Measurements from ENCODE around the gene ZNRF1.

ZNRF1 gene

DNA sequence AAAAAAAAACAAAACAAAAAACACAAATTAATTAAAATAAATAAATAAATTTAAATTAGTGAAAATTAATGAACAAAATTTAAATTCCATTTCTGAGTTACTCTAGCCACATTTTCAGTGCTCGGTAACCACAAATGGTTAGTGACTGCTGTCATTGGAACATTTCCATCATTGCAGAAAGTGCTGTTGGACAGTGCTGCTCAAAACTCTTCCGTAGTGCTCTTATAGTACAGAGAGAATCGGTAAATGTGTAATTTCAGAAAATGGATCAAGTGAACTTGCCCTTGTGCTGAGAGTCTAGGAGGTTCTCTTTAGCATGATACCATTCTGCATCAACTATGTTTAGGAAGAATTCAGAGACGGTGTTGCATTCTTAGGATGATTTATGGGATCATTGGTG lies 23.7 kb downstream of the ZNRF1 start:
- Histone ChIP-seq H3K27me3 (ENCODE audit: control insufficient read depth in 1 of 2, insufficient read depth in 1 of 2, low read length in 2 of 2) (no peaks in the 10 kb centered on the region), H2AFZ (ENCODE audit: low read depth, low read length) (no peak overlapping the region), H3K4ac (ENCODE audit: low read depth in 1 of 2, low read length in 2 of 2) (no peak overlapping the region), H2BK5ac (ENCODE audit: low read depth, low read length, poor library complexity, severe bottlenecking) (no peak overlapping the region), H3K23ac (ENCODE audit: low read length in 2 of 2) (no peak overlapping the region), H3K9me3 (ENCODE audit: control insufficient read depth, low read length) (peaks cover 10% of the 10 kb centered on the region), H3K79me1 (replicated peaks; ENCODE audit: low read length, poor library complexity, severe bottlenecking) (peaks cover 13% of the 10 kb centered on the region), H3K4me3 (ENCODE audit: insufficient read depth in 1 of 2, low read depth in 1 of 2, low read length in 2 of 2) (no peak overlapping the region), H2BK120ac (ENCODE audit: low read depth, low read length) (no peak overlapping the region), H2BK12ac (ENCODE audit: low read length in 2 of 2) (no peak overlapping the region), H3K9ac (ENCODE audit: low read length) (no peak overlapping the region), H2BK15ac (ENCODE audit: low read depth, poor library complexity, severe bottlenecking) (no peak overlapping the region), H3K36me3 (ENCODE audit: control insufficient read depth in 1 of 2, insufficient read depth in 2 of 2, low read depth in 1 of 2, low read length in 2 of 2) (peaks cover 0 to 4% of the 10 kb centered on the region in 2 experiments), H3K4me1 (ENCODE audit: control insufficient read depth, insufficient read depth, low read depth, low read length) (peaks cover 2% of the 10 kb centered on the region), H3K27ac (ENCODE audit: low read length, poor library complexity, severe bottlenecking) (no peak overlapping the region), H2AK5ac (ENCODE audit: low read length, severe bottlenecking) (no peak overlapping the region), H3K18ac (ENCODE audit: low read depth in 1 of 2, low read length in 2 of 2) (no peak overlapping the region), H3K14ac (ENCODE audit: low read length in 2 of 2) (no peak overlapping the region), H3K4me2 (ENCODE audit: low read length, poor library complexity, severe bottlenecking) (no peak overlapping the region), H4K8ac (ENCODE audit: low read length) (no peak overlapping the region), H4K91ac (ENCODE audit: low read length) (no peak overlapping the region)
- no peak for DNase-seq
- WGBS, result 95% methylated on average over 4 of the region's 4 CpGs

DNA sequence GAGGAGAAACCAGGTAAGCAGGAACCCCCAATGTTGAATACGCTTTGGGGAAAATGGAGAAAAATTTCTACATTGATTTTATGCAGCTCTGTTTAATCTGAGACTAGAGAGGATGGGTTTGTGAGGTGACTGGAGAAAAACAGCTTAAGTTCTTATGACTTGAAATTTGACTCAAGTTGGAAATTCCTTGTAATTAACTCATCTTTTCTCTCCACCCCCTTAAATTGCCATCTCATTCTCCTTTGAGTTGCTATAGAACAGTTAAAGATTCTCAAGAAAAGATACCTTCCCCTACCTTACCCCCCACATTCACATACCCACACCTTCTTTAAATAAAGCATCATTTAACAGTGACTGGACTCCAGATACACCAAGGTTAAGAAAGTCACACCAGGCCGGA lies 24.2 kb downstream of the ZNRF1 start:
- no peak overlapping the region for H3K9ac ChIP-seq (ENCODE audit: low read length)
- H3K27me3 ChIP-seq (ENCODE audit: control insufficient read depth in 1 of 2, insufficient read depth in 1 of 2, low read length in 2 of 2), result no peaks in the 10 kb centered on the region
- peaks cover 10% of the 10 kb centered on the region for H3K79me1 ChIP-seq (replicated peaks; ENCODE audit: low read length, poor library complexity, severe bottlenecking)
- no peak overlapping the region for H2AK5ac ChIP-seq (ENCODE audit: low read length, severe bottlenecking)
- no peak overlapping the region for H4K8ac ChIP-seq (ENCODE audit: low read length)
- H3K27ac ChIP-seq (ENCODE audit: low read length, poor library complexity, severe bottlenecking), result no peak overlapping the region
- H3K4me1 ChIP-seq (ENCODE audit: control insufficient read depth, insufficient read depth, low read depth, low read length), result peaks cover 2% of the 10 kb centered on the region
- H2BK15ac ChIP-seq (ENCODE audit: low read depth, poor library complexity, severe bottlenecking), result no peak overlapping the region
- no peak overlapping the region for H3K4me3 ChIP-seq (ENCODE audit: insufficient read depth in 1 of 2, low read depth in 1 of 2, low read length in 2 of 2)
- H3K23ac ChIP-seq (ENCODE audit: low read length in 2 of 2), result no peak overlapping the region
- no peak overlapping the region for H2AFZ ChIP-seq (ENCODE audit: low read depth, low read length)
- H3K4me2 ChIP-seq (ENCODE audit: low read length, poor library complexity, severe bottlenecking), result no peak overlapping the region
- H3K18ac ChIP-seq (ENCODE audit: low read depth in 1 of 2, low read length in 2 of 2), result no peak overlapping the region
- no peak overlapping the region for H4K91ac ChIP-seq (ENCODE audit: low read length)
- H2BK12ac ChIP-seq (ENCODE audit: low read length in 2 of 2), result no peak overlapping the region
- H3K9me3 ChIP-seq (ENCODE audit: control insufficient read depth, low read length), result peaks cover 10% of the 10 kb centered on the region
- H3K14ac ChIP-seq (ENCODE audit: low read length in 2 of 2), result no peak overlapping the region
- H3K4ac ChIP-seq (ENCODE audit: low read depth in 1 of 2, low read length in 2 of 2), result no peak overlapping the region
- H2BK5ac ChIP-seq (ENCODE audit: low read depth, low read length, poor library complexity, severe bottlenecking), result no peak overlapping the region
- no peak for DNase-seq
- no peak overlapping the region for H2BK120ac ChIP-seq (ENCODE audit: low read depth, low read length)
- peaks cover 0 to 4% of the 10 kb centered on the region in 2 experiments for H3K36me3 ChIP-seq (ENCODE audit: control insufficient read depth in 1 of 2, insufficient read depth in 2 of 2, low read depth in 1 of 2, low read length in 2 of 2)
- 98% methylated on average over 2 of the region's 2 CpGs for WGBS

DNA sequence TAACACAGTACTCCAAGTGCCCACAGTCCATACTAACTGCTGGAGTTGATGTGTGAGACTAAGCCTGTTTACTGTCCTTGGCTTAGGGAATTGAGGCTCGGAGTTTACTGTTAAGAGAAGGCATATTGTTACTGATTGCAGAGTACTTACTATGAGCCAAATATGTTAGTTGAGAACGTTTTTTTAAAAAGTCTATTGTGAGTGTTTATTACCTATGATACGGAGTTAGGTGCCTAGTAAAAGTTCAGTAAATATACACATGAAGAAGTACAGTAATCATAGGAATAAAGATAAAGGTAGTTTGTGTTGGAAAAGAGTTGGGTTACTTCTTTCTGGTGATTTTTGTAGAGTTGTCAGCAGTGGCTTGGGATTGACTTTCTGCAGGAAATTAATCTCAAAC lies 25.4 kb downstream of the ZNRF1 start:
- Histone ChIP-seq H3K9ac (ENCODE audit: low read length) (no peak overlapping the region), H2BK15ac (ENCODE audit: low read depth, poor library complexity, severe bottlenecking) (no peak overlapping the region), H3K27ac (ENCODE audit: low read length, poor library complexity, severe bottlenecking) (no peak overlapping the region), H3K4ac (ENCODE audit: low read depth in 1 of 2, low read length in 2 of 2) (no peak overlapping the region), H2BK120ac (ENCODE audit: low read depth, low read length) (no peak overlapping the region), H3K36me3 (ENCODE audit: control insufficient read depth in 1 of 2, insufficient read depth in 2 of 2, low read depth in 1 of 2, low read length in 2 of 2) (peaks cover 0 to 4% of the 10 kb centered on the region in 2 experiments), H3K79me1 (replicated peaks; ENCODE audit: low read length, poor library complexity, severe bottlenecking) (peaks cover 12% of the 10 kb centered on the region), H3K9me3 (ENCODE audit: control insufficient read depth, low read length) (peaks cover 10% of the 10 kb centered on the region), H3K14ac (ENCODE audit: low read length in 2 of 2) (no peak overlapping the region), H2BK5ac (ENCODE audit: low read depth, low read length, poor library complexity, severe bottlenecking) (no peak overlapping the region), H2BK12ac (ENCODE audit: low read length in 2 of 2) (no peak overlapping the region), H3K23ac (ENCODE audit: low read length in 2 of 2) (no peak overlapping the region), H3K18ac (ENCODE audit: low read depth in 1 of 2, low read length in 2 of 2) (no peak overlapping the region), H3K27me3 (ENCODE audit: control insufficient read depth in 1 of 2, insufficient read depth in 1 of 2, low read length in 2 of 2) (no peaks in the 10 kb centered on the region), H3K4me2 (ENCODE audit: low read length, poor library complexity, severe bottlenecking) (no peak overlapping the region), H4K91ac (ENCODE audit: low read length) (no peak overlapping the region), H3K4me3 (ENCODE audit: insufficient read depth in 1 of 2, low read depth in 1 of 2, low read length in 2 of 2) (no peak overlapping the region), H4K8ac (ENCODE audit: low read length) (no peak overlapping the region), H3K4me1 (ENCODE audit: control insufficient read depth, insufficient read depth, low read depth, low read length) (no peaks in the 10 kb centered on the region), H2AK5ac (ENCODE audit: low read length, severe bottlenecking) (no peak overlapping the region), H2AFZ (ENCODE audit: low read depth, low read length) (no peak overlapping the region)
- WGBS, result 97% methylated on average over 3 of the region's 3 CpGs
- no peak for DNase-seq

DNA sequence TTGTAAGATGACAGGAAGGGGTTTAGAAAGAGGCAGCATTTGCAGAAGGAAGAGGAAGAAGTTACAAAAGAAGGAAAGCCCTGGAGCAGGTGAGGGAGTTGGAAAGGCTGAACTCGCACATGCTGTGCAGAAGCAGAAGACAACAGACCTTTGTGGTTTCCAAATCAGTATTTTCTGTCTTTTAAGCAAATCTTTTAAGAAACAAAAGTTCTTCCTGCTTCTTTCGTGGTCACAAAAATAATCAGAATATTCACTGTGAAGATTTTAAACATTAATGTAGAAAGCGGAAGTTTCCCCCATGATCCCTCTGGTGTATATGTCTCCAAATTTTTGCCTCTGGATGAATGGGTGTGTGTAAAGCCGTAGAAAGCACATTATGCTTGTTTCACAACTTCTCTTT lies 25.8 kb downstream of the ZNRF1 start:
- H3K14ac ChIP-seq (ENCODE audit: low read length in 2 of 2), result no peak overlapping the region

More for the DNA sequence above, 25.8 kb downstream of the ZNRF1 start:
- H3K36me3 ChIP-seq (ENCODE audit: control insufficient read depth in 1 of 2, insufficient read depth in 2 of 2, low read depth in 1 of 2, low read length in 2 of 2), result peaks cover 0 to 4% of the 10 kb centered on the region in 2 experiments
- no peak overlapping the region for H2BK15ac ChIP-seq (ENCODE audit: low read depth, poor library complexity, severe bottlenecking)
- WGBS, result no CpG with 5 or more reads among the region's 4 CpGs
- H3K4me3 ChIP-seq (ENCODE audit: insufficient read depth in 1 of 2, low read depth in 1 of 2, low read length in 2 of 2), result no peak overlapping the region
- peaks cover 2% of the 10 kb centered on the region for H3K4me1 ChIP-seq (ENCODE audit: control insufficient read depth, insufficient read depth, low read depth, low read length)
- H4K91ac ChIP-seq (ENCODE audit: low read length), result no peak overlapping the region
- no peak overlapping the region for H4K8ac ChIP-seq (ENCODE audit: low read length)
- H2AK5ac ChIP-seq (ENCODE audit: low read length, severe bottlenecking), result no peak overlapping the region
- peaks cover 14% of the 10 kb centered on the region for H3K79me1 ChIP-seq (replicated peaks; ENCODE audit: low read length, poor library complexity, severe bottlenecking)
- no peak overlapping the region for H3K27ac ChIP-seq (ENCODE audit: low read length, poor library complexity, severe bottlenecking)
- H3K4me2 ChIP-seq (ENCODE audit: low read length, poor library complexity, severe bottlenecking), result no peak overlapping the region
- H3K23ac ChIP-seq (ENCODE audit: low read length in 2 of 2), result no peak overlapping the region
- no peak overlapping the region for H2AFZ ChIP-seq (ENCODE audit: low read depth, low read length)
- DNase-seq, result no peak
- no peak overlapping the region for H2BK120ac ChIP-seq (ENCODE audit: low read depth, low read length)
- no peaks in the 10 kb centered on the region for H3K27me3 ChIP-seq (ENCODE audit: control insufficient read depth in 1 of 2, insufficient read depth in 1 of 2, low read length in 2 of 2)
- H3K4ac ChIP-seq (ENCODE audit: low read depth in 1 of 2, low read length in 2 of 2), result no peak overlapping the region
- peaks cover 10% of the 10 kb centered on the region for H3K9me3 ChIP-seq (ENCODE audit: control insufficient read depth, low read length)
- H3K18ac ChIP-seq (ENCODE audit: low read depth in 1 of 2, low read length in 2 of 2), result no peak overlapping the region
- no peak overlapping the region for H2BK12ac ChIP-seq (ENCODE audit: low read length in 2 of 2)
- no peak overlapping the region for H3K9ac ChIP-seq (ENCODE audit: low read length)
- H2BK5ac ChIP-seq (ENCODE audit: low read depth, low read length, poor library complexity, severe bottlenecking), result no peak overlapping the region
